Islet of Langerhans (tissue), 1 donor: ENCODE data around the gene LRIG1.
A peak's percentile ranks its signal among the peaks of the same experiment; 100 is the strongest.
"Not testable (repeated sequence)": the region's sequence is repeated elsewhere in the genome, so short reads cannot be mapped to it uniquely, and the experiment has no call there.

ENCODE experiments used
- FAIRE-seq: peaks from one replicate; lab custom pipeline; 2011; peaks lifted over from hg19 to GRCh38; lab: Jason Lieb, UNC

LRIG1 gene

GRCh38 chr3:66441129-66441528 is 59.7 kb downstream of the LRIG1 start:
- FAIRE-seq: no peak

GRCh38 chr3:66439666-66440344 is 61.0 kb downstream of the LRIG1 start:
- FAIRE-seq: no peak

- FAIRE-seq: no peak
Measured at GRCh38 chr3:66438046-66438445, 62.8 kb downstream of the LRIG1 start.

GRCh38 chr3:66437341-66437929 is 63.4 kb downstream of the LRIG1 start:
- FAIRE-seq: no peak

- no peak for FAIRE-seq
Measured at GRCh38 chr3:66435989-66436388, 64.8 kb downstream of the LRIG1 start.

GRCh38 chr3:66434726-66435125 is 66.1 kb downstream of the LRIG1 start:
- FAIRE-seq: no peak

GRCh38 chr3:66433522-66433782 is 67.4 kb downstream of the LRIG1 start:
- no peak for FAIRE-seq

DNA sequence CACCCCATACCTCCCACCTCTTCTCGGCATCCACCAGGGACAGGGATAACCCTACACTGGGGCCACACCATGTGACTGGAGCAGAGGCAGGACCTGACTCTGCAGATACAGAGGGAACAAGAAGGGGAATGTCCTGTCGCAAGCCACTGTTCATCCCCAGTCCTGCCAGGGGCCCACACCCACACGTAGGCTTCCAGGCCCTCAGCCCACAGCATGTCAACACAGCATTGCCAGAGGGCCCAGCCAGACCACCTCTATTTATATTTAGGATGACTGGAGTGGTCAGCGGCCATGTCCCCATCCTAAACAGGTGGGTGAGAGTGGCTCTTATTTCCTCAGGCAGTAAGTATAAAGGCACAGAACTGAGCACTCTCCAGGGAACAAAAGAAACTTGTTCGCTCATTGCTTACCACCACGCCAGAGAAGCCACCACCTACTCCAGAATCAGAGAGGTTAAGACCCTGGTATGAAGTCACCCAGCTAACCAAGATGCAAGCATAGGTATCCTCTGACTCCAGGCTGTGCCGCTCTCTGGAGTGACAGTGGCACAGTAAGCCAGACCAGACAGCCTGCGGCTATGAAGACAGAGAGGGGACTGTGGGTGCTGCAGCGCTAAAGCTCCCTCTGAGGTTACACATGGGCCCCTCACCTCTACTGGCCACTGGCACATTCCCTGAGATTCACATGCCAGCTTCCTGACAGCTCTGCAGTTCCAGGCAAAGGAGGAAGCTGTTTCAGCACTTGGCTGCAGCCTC is 67.9 kb downstream of the LRIG1 start:
- no peak for FAIRE-seq

DNA sequence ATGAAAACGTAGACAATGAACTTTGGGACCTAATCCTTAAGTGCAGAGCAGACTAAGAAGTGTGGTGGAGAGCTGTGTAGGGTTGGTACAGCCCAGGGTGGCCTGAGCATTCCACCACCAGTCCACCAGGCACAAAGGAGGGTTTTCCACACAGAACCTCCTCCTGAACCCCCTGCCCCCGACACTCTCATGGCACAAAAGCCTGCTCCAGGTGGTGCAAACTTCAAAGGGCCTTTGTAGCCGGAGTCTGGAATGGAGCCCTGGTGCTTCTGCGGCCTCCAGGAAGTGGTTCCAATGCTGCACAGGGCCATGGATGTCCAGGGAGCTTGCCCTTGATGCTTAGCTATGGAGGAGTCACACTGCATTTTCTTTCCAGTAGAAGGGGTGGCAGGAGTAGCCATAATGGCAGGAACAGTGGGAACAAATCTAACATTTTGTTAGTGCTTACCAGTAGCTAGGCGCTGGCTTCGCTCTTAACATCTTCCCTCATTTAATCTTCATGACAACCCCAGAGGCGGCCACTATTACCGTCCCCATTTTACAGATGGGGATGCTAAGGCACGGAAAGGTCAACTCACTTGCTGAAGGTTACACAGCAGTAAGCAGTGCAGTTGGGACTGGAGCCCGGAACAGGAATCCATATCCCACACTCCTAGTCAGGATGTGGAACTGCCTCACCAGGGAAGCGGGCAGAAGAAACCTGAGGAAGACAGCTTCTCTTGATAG is 68.6 kb downstream of the LRIG1 start:
- no peak for FAIRE-seq

GRCh38 chr3:66431494-66431893 is 69.3 kb downstream of the LRIG1 start:
- no peak for FAIRE-seq

- FAIRE-seq: no peak
Measured at GRCh38 chr3:66430876-66431275, 69.9 kb downstream of the LRIG1 start.

- peak; percentile 97 for FAIRE-seq
Measured at GRCh38 chr3:66428733-66429132, 72.1 kb downstream of the LRIG1 start.

GRCh38 chr3:66427951-66428474 is 72.8 kb downstream of the LRIG1 start:
- FAIRE-seq: no peak

DNA sequence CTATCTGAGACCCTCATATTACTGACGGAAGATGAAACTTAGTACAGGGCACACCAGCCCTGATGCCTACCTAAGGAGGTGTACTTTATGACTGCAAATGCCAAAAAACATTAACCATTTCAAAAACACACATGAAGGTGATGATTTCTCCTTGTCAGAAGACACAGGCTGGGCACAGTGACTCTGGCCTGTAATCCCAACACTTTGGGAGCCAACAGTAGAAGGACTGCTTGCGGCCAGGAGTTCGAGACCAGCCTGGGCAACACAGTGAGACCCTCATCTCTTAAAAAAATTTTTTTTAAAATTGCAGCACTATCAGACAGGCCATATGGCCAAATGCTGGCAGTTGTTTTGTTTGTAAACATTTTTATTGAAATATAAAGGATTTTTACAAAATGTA is 73.5 kb downstream of the LRIG1 start:
- no peak for FAIRE-seq

DNA sequence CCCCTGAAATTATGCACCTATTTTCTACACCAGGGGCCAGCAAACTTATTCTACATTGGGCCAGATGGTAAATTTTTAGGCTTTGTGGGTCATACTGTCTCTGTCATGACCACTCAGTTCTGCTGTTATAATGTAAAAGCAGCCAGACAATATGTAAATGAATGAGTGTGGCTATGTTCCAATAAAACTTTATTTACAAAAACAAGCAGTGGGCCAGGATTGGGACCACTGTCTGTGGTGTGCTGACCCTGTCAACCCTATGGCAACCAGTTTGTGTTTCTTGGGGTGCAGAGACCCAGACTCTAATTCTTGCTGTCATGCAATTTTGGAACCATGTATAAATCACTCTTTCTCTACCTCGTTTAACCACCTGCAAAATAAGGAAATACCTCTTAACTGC is 74.7 kb downstream of the LRIG1 start:
- no peak for FAIRE-seq

- no peak for FAIRE-seq
Measured at GRCh38 chr3:66425576-66426114, 75.2 kb downstream of the LRIG1 start.

- no peak for FAIRE-seq
Measured at GRCh38 chr3:66425032-66425431, 75.8 kb downstream of the LRIG1 start.

DNA sequence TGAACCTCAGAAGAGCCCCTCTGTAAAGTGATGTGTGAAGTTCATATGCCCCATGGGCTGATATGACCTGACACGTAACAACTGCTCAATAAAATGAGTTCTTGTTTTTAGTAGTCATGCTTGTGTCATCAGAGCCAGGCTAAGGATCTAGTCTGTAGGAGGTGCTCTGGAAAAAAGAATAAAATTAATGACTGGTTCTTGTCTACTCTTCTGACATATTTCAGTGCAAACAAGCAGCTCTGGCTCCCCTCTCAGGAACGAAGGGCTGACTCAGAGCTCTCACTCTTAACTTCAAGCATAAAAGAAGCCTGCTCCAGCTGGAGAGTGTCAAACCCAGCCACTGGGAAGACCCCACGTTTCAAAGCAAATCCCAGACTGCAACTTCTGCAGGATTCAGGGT is 77.0 kb downstream of the LRIG1 start:
- FAIRE-seq: no peak

- not testable (repeated sequence) for FAIRE-seq
Measured at GRCh38 chr3:66421893-66422292, 78.9 kb downstream of the LRIG1 start.

DNA sequence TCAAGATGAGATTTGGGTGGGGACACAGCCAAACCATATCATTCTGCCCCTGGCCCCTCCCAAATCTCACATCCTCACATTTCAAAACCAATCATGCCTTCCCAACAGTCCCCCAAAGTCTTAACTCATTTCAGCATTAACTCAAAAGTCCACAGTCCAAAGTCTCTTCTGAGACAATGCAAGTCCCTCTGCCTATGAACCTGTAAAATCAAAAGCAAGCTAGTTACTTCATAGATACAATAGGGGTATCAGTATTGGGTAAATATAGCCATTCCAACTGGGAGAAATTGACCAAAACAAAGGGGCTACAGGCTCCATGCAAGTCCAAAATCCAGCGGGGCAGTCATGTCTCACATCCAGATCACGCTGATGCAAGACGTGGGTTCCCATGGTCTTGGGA is 79.7 kb downstream of the LRIG1 start:
- FAIRE-seq: not testable (repeated sequence)

DNA sequence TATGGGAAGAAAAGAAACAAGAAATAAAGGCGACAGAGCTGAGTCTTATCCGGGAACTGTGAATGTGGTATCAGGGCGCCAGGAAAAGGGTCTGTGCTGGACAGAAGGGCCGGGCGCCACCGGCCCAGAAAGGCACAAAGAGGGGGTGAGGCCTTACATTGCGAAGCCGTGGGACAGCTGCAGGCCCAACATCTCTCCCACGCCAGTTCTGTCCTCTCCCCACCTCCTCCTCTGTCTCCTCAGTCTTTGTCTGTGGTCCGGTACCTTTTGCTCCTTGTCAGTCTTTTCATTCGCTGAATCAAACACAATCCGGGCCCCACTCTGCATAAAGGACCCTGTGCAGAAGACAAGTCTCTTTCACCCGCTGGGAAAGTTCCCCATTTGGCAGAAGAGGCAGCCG is 81.8 kb downstream of the LRIG1 start:
- no peak for FAIRE-seq

DNA sequence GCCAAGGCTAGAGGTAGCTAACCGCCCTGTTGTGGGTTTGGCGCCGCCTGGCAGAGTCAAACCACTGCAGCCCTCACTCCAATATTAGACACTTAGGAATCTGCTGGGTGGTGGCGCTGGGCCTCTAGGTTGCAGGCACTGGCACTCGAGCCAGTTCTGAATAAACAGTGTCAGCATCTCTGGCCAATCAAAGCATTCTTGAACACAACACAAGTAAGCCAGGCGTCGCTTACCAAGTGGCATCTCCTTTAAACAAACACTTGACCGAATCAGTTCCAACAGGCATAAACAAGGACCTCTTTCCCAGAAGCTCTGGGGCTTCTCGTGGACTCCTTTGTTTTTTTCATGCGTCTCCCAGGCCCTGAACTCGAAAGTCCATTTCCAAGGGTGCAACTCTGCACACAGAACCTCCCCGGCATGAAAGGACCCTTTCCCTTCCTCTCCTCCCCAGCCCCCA is 82.3 kb downstream of the LRIG1 start:
- FAIRE-seq: no peak
